Tibial artery (tissue), 4 donors: ENCODE measurements around the gene IL17RD.

Experiments used
- DNase-seq, 2 donors: peaks; one replicate each; pipeline ENCODE4 v3.0.0-alpha.2; 2019
- H3K27ac ChIP-seq, 2 donors: fragments of 200-600 bp; sonication (generic) in 1 of 2; 1 replicate in 1 of 2; 2 replicates in 1 of 2; pipeline ENCODE4 v1.5.1; 2018 to 2019; ENCODE audit warnings: mild to moderate bottlenecking in 1 of 2
- H3K27me3 ChIP-seq, 2 donors: fragments of 200-600 bp; sonication (generic) in 1 of 2; one replicate each; pipeline versions ENCODE4 v1.5.1 to v1.6.0; 2016 to 2019
- H3K36me3 ChIP-seq, 3 donors: fragments of 200-600 bp; sonication (generic) in 2 of 3; one replicate each; pipeline ENCODE4 v1.5.1; 2016 to 2019; ENCODE audit warnings: mild to moderate bottlenecking in 2 of 3
- H3K4me1 ChIP-seq, 4 donors: fragments of 200-600 bp; sonication (generic) in 2 of 4; 1 replicate in 3 of 4; 2 replicates in 1 of 4; pipeline ENCODE4 v1.5.1; 2016 to 2019
- H3K4me3 ChIP-seq, 2 donors: fragments of 200-600 bp; sonication (generic) in 1 of 2; 1 replicate in 1 of 2; 2 replicates in 1 of 2; pipeline ENCODE4 v1.5.1; 2018 to 2019; ENCODE audit warnings: mild to moderate bottlenecking in 2 of 2
- H3K9me3 ChIP-seq, 3 donors: fragments of 200-600 bp; sonication (generic) in 1 of 3; one replicate each; pipeline ENCODE4 v1.5.1; 2016 to 2019
- intact Hi-C: fragments of 100-400 bp; cut with DNase I; formaldehyde crosslinking; loops from one replicate; pipeline ENCODE4 v1.15.0; 2023; ENCODE audit warnings: low total_unique reads
- TF ChIP-seq, protein P1 (sequence below), 2 experiments: fragments of 200-600 bp in 1 of 2; fragments of 450-650 bp in 1 of 2; IDR thresholded peaks; one replicate each; pipeline ENCODE4 v1.5.1; 2017 to 2019; ENCODE audit warnings: antibody characterized with exemption in 2 of 2, mild to moderate bottlenecking in 1 of 2, moderate library complexity in 1 of 2

Gene IL17RD

DNA sequence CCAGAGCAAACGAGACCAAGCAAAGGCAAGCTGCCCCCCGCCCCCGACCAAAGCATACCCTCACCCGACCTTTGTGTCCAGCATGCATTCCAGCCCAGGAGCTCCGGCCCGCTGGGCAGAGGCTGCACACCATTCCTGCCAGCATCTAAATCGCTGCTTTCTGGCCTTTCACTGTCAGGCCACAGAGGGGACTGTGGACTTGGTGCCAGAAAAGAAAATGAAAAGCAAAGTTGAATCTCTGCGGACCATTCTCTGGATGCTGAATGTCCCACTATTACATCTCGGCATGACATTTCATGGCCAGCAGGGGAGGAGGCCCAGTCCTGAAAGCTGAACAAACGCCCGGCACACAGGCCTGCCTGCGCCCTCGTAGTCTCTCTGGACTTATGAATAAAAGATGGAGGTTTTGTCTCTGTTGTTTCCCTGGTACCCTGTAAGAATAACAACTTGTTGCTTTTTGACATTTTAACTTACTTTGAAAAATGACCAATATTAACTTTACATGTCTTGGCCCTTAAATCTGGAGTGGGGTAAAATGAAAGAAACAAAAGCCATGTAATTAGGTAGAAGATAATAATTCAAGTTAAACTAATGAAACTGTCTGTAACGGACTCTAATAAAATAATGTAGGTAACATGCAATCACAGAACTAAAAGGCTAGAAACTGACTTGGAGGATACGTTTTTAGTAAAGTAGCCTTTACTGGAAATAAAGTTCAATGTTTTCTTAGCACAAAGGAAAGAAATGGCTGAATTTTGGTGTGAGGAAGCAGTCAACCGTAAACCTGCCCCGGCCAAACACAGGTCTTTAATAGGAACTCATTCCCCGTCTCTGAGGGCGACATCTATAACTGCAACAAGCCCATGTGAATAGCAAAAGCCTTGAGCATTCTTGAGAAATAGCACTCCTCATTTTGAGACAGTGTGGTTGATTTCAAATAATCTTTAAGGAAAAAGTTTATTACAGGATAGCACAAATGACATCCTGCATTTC is 12.7 kb downstream of the IL17RD start:
- Histone ChIP-seq H3K4me1 (peaks cover 0 to 11% (median 0%) of the 10 kb centered on the region in 4 donors), H3K9me3 (no peaks in the 10 kb centered on the region), H3K36me3 (no peaks in the 10 kb centered on the region), H3K27me3 (no peaks in the 10 kb centered on the region), H3K4me3 (peak overlapping the region; percentile 10 to 23), H3K27ac (no peak overlapping the region)
- DNase-seq = peak in 1 of 2 donors; percentile 26
- intact Hi-C loops = no loop called here
- TF ChIP-seq, protein P1, sequence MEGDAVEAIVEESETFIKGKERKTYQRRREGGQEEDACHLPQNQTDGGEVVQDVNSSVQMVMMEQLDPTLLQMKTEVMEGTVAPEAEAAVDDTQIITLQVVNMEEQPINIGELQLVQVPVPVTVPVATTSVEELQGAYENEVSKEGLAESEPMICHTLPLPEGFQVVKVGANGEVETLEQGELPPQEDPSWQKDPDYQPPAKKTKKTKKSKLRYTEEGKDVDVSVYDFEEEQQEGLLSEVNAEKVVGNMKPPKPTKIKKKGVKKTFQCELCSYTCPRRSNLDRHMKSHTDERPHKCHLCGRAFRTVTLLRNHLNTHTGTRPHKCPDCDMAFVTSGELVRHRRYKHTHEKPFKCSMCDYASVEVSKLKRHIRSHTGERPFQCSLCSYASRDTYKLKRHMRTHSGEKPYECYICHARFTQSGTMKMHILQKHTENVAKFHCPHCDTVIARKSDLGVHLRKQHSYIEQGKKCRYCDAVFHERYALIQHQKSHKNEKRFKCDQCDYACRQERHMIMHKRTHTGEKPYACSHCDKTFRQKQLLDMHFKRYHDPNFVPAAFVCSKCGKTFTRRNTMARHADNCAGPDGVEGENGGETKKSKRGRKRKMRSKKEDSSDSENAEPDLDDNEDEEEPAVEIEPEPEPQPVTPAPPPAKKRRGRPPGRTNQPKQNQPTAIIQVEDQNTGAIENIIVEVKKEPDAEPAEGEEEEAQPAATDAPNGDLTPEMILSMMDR (IDR thresholded peaks at IDR 0.05) = no peak

DNA sequence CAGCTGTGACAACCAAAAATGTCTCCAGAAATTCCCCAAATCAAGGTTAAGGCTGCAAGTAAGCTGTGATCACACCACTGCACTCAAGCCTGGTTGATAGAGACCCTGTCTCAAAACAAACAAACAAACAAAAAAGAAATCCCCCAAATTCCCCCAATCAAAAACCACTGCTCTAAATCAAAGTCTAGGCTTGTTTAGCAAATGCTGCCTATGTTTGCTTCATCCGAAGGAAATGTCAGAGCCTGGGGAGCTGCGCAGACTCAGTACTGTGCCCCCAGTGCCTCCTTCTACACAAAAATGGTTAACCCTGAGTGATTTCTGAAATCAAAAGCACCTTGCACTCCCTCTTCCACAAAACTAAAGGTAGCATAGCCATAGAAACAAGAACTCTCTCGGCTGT is 13.4 kb downstream of the IL17RD start:
- H3K27me3 ChIP-seq = no peaks in the 10 kb centered on the region
- no peak for DNase-seq
- no peaks in the 10 kb centered on the region for H3K36me3 ChIP-seq
- peak overlapping the region; percentile 10 to 23 for H3K4me3 ChIP-seq
- H3K4me1 ChIP-seq = peaks cover 0 to 11% (median 0%) of the 10 kb centered on the region in 4 donors
- H3K9me3 ChIP-seq = no peaks in the 10 kb centered on the region
- H3K27ac ChIP-seq = no peak overlapping the region
- intact Hi-C loops = no loop called here
- TF ChIP-seq, protein P1 (IDR thresholded peaks at IDR 0.05) = no peak

DNA sequence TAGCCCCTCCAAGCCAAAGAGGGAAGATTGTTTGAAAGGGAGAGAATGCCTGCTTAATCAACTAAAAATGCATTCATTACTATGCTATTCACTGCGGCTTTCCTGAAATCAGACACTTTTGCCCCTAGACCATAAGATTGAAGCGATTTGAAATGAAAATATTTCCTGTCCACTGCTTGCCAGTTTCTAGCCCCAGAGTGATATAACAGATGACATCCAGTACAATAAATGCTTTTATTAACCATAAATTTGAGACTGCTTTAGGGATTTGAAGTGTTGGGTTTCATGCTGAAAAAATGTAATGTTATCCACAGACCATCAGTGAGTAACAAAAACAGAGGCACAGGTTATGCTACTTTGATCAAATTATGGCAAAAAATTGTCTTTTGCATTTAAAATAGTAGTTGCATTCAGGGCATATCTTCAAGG is 14.1 kb downstream of the IL17RD start:
- H3K4me1 ChIP-seq = peaks cover 0 to 11% (median 0%) of the 10 kb centered on the region in 4 donors
- no peaks in the 10 kb centered on the region for H3K9me3 ChIP-seq
- no peak for DNase-seq
- H3K27me3 ChIP-seq = no peaks in the 10 kb centered on the region
- no peak overlapping the region for H3K27ac ChIP-seq
- no peaks in the 10 kb centered on the region for H3K36me3 ChIP-seq
- no peak overlapping the region for H3K4me3 ChIP-seq
- intact Hi-C loops = no loop called here
- TF ChIP-seq, protein P1 (IDR thresholded peaks at IDR 0.05) = no peak

DNA sequence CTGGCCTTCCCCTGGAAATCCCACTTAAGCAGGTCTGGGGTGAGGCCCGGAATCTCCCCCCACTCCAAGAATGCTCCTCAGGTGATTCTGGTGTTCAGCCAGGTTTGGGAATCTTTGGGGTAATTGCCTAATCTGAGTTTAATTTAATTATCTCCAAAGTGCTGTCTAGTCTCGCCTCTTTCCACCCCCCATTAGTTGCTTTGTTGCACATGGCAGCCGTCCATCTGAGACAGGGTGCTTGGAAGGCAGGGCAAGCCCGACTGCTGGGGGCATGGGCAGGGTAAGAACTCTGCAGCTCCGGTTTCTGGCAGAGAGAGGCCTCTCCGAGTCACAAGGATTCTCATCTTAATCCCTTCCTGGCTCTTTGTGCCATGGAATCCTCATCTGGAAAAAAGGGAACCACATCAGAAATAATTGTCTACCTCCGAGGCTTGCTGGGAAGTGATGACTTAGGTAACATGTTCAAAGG is 15.0 kb downstream of the IL17RD start:
- DNase-seq = no peak
- Histone ChIP-seq H3K9me3 (no peaks in the 10 kb centered on the region), H3K4me3 (no peak overlapping the region), H3K4me1 (peaks cover 0 to 11% (median 0%) of the 10 kb centered on the region in 4 donors), H3K36me3 (no peaks in the 10 kb centered on the region), H3K27me3 (no peaks in the 10 kb centered on the region), H3K27ac (no peak overlapping the region)
- intact Hi-C loops = no loop called here
- TF ChIP-seq, protein P1 (IDR thresholded peaks at IDR 0.05) = no peak

DNA sequence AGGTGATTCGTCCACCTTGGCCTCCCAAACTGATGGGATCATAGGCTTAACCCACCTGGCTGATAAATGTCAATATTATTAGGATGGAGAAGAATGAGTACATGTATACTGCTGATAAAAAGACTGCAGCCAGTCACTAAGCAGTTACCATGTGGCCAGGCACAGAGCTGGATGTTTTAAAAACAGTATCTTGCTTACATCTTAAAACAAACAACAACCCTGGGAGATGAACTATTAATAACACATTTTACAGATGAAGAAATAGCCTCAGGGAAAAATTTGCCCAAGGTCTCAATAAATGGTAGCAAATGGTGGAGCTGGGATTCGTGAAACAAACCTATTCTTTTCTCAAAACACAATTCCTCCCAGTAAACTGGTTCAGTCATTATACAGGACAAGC is 18.1 kb downstream of the IL17RD start:
- DNase-seq = no peak
- no peaks in the 10 kb centered on the region for H3K27me3 ChIP-seq
- no peak overlapping the region for H3K4me3 ChIP-seq
- H3K36me3 ChIP-seq = no peaks in the 10 kb centered on the region
- TF ChIP-seq, protein P1 (IDR thresholded peaks at IDR 0.05) = no peak
- H3K4me1 ChIP-seq = peaks cover 0 to 11% (median 0%) of the 10 kb centered on the region in 4 donors
- intact Hi-C loops = no loop called here
- no peaks in the 10 kb centered on the region for H3K9me3 ChIP-seq
- no peak overlapping the region for H3K27ac ChIP-seq
